ENCODE results near the gene RPS3.
"Not testable (repeated sequence)": the region's sequence is repeated elsewhere in the genome, so short reads cannot be mapped to it uniquely, and the experiment has no call there.

The RPS3 gene

DNA sequence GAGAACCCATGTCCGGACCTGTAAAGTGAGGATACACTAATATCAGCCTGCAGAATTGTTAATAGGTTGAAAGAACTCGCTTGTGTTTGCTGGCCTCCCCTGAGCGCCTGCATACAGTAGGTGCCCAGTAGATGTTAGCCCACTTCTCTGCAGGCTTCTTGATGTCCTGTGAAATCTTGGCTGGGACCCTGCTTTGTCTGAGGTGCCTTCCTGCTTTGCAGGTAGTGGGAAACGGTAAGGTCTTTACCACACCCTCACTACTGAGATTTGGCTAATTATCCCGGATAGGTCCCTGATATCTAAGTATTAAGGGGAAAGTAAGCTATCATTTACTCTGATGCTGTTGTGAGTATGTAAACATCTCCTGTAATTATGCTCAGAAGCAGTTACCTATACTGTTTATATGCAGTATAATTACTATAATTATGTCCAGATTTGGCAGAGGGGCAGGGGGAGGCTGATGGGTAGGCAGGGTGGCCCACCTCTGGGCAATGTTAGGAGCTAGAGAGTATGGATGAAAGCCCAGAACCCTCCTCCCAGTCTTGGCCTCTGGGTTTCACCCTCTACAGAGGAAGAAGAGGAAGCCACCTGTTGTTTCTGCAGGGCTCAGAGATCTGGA lies 46.6 kb upstream of the RPS3 start:
- peak overlapping the region; percentile 70 for H3K4me3 ChIP-seq (ENCODE audit: low read depth, low read length)
- no peak for DNase-seq (ENCODE audit: low read depth)
- TF ChIP-seq, protein P1, sequence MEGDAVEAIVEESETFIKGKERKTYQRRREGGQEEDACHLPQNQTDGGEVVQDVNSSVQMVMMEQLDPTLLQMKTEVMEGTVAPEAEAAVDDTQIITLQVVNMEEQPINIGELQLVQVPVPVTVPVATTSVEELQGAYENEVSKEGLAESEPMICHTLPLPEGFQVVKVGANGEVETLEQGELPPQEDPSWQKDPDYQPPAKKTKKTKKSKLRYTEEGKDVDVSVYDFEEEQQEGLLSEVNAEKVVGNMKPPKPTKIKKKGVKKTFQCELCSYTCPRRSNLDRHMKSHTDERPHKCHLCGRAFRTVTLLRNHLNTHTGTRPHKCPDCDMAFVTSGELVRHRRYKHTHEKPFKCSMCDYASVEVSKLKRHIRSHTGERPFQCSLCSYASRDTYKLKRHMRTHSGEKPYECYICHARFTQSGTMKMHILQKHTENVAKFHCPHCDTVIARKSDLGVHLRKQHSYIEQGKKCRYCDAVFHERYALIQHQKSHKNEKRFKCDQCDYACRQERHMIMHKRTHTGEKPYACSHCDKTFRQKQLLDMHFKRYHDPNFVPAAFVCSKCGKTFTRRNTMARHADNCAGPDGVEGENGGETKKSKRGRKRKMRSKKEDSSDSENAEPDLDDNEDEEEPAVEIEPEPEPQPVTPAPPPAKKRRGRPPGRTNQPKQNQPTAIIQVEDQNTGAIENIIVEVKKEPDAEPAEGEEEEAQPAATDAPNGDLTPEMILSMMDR (conservative IDR thresholded peaks at IDR 0.05; ENCODE audit: low read depth, low read length), result no peak

GRCh38 chr11:75355051-75355450 lies 44.3 kb upstream of the RPS3 start:
- TF ChIP-seq, protein P1 (conservative IDR thresholded peaks at IDR 0.05; ENCODE audit: low read depth, low read length), result no peak
- no peak overlapping the region for H3K4me3 ChIP-seq (ENCODE audit: low read depth, low read length)
- DNase-seq (ENCODE audit: low read depth), result no peak

- no peak overlapping the region for H3K4me3 ChIP-seq (ENCODE audit: low read depth, low read length)
- DNase-seq (ENCODE audit: low read depth), result no peak
- TF ChIP-seq, protein P1 (conservative IDR thresholded peaks at IDR 0.05; ENCODE audit: low read depth, low read length), result no peak
Observed at GRCh38 chr11:75356613-75357012, 42.7 kb upstream of the RPS3 start.

GRCh38 chr11:75362285-75362684 lies 37.0 kb upstream of the RPS3 start:
- H3K4me3 ChIP-seq (ENCODE audit: low read depth, low read length); DNase-seq (ENCODE audit: low read depth): not testable (repeated sequence)

DNA sequence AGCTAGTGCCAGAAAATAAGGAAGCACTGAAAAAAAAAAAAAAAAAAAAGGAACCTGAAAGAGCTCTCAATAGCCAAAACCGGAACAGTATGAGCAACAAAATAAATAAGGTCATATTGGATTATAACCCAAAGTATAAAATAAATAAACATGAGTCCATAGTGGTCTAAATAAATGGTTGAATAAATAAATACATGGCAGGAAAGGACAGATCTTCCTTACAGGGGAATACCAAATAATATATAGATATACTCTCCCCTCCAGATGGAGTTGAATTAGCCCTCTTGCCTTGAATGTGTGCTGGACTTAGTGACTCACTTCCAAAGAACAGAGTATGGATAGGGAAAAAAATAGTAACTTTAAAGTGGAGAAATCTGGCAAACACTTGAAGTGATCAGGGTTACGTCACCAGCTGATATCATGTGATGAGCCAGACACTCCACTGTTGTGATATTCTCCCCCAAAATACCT lies 33.6 kb upstream of the RPS3 start:
- H3K4me3 ChIP-seq (ENCODE audit: low read depth, low read length), result no peak overlapping the region
- peak; percentile 79 for DNase-seq (ENCODE audit: low read depth)
- TF ChIP-seq, protein P1 (conservative IDR thresholded peaks at IDR 0.05; ENCODE audit: low read depth, low read length), result no peak

GRCh38 chr11:75366826-75367225 lies 32.5 kb upstream of the RPS3 start:
- DNase-seq (ENCODE audit: low read depth), result not testable (repeated sequence)

GRCh38 chr11:75369560-75370255 lies 29.6 kb upstream of the RPS3 start:
- DNase-seq (ENCODE audit: low read depth), result no peak
- TF ChIP-seq, protein P1 (conservative IDR thresholded peaks at IDR 0.05; ENCODE audit: low read depth, low read length), result no peak
- H3K4me3 ChIP-seq (ENCODE audit: low read depth, low read length), result no peak overlapping the region

More at GRCh38 chr11:75366826-75367225, 32.5 kb upstream of the RPS3 start:
- not testable (repeated sequence) for H3K4me3 ChIP-seq (ENCODE audit: low read depth, low read length)

Measured in choroid plexus epithelial cell (primary cell).